GM12872 (cell line): Measurements from ENCODE around the gene CEP112.

Source experiments
- TF ChIP-seq, protein P1 (sequence below): IDR thresholded peaks from 3 replicates; pipeline ENCODE4 v1.5.1; 2011; ENCODE audit warnings: low read depth, mild to moderate bottlenecking, low read length, moderate library complexity; ENCODE audit not compliant: insufficient read depth

Gene CEP112

DNA sequence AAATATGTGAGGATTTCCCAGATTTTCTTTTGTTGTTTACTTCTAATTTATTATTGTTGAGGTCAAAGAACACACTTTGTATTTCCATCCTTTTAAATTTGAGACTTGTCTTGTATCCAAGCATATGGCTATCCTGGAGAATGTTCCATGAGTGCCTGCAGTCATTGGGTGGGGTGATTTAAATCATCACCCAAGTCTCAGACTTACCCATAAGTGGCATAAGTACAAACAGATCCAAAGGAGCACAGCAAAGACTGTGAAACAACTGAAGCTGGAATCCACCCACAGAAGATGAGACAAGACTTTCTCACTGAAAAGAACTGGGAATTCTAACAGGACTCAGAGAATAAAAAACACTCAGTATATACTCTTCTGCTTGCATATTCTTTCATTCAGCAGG lies 239.9 kb downstream of the CEP112 start:
- TF ChIP-seq, protein P1, sequence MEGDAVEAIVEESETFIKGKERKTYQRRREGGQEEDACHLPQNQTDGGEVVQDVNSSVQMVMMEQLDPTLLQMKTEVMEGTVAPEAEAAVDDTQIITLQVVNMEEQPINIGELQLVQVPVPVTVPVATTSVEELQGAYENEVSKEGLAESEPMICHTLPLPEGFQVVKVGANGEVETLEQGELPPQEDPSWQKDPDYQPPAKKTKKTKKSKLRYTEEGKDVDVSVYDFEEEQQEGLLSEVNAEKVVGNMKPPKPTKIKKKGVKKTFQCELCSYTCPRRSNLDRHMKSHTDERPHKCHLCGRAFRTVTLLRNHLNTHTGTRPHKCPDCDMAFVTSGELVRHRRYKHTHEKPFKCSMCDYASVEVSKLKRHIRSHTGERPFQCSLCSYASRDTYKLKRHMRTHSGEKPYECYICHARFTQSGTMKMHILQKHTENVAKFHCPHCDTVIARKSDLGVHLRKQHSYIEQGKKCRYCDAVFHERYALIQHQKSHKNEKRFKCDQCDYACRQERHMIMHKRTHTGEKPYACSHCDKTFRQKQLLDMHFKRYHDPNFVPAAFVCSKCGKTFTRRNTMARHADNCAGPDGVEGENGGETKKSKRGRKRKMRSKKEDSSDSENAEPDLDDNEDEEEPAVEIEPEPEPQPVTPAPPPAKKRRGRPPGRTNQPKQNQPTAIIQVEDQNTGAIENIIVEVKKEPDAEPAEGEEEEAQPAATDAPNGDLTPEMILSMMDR, result no peak

GRCh38 chr17:65947831-65948230 lies 244.1 kb downstream of the CEP112 start:
- TF ChIP-seq, protein P1, result no peak

DNA sequence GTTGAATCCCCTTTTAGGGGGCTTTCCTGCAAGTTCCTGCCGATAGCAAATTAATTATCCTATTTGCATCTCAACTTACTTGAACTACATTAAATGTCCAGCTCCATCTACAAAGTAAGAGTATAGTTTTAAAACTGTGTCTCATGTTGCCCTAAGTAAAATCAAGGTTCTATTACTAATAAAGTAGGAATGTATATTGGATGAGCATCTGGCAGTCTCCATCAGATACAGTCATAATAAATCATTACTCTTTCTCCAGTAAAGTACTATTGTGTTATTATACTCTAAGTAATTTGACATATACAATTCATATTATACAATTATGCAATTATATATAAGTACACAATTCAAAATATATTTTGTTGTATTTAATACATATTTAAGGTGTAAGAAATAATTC lies 249.3 kb downstream of the CEP112 start:
- TF ChIP-seq, protein P1, result no peak

DNA sequence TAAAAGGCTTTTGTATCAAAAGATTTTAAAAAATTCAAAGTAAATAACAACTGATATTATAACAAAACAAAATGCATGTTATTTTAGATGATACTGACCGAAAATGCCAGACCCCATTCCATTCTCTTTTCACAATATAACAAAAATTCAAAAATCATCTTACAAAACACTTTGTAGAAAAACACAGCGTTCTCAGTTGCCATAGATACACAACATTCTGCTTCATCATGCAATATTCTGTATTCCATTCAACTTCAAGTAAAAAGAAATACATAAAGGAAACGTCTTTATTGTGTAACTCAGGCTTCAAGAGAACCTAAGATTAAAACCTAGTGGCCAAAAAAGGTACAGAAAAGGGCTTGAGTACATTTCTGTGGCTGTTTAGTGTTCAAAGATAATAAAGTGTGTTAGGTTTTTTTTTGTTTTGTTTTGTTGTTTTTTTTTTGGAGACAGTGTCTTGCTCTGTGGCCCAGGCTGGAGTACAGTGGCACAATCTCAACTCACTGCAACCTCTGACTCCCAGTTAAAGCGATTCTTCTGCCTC lies 250.5 kb downstream of the CEP112 start:
- TF ChIP-seq, protein P1, result 0 out of 3 replicates have a peak, but pooled peaks have one; percentile 8

DNA sequence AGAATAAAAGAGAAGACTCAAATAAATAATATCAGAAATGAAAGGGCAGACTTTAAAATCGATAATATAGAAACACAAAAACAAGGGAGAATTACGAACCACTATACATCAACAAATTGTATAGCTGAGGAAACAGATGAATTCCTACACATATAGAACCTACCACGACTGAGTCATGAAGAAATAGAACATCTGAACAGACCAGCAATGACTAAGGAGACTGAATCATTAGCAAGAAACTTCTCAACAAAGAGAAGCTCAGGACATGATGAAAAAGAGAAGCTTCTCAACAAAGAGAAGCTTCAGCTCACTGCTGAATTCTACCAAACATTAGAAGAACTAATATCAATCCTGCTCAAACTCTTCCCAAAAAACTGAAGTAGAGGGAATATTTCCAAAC lies 255.9 kb downstream of the CEP112 start:
- TF ChIP-seq, protein P1, result no peak

GRCh38 chr17:65933290-65933689 lies 258.6 kb downstream of the CEP112 start:
- TF ChIP-seq, protein P1, result no peak

DNA sequence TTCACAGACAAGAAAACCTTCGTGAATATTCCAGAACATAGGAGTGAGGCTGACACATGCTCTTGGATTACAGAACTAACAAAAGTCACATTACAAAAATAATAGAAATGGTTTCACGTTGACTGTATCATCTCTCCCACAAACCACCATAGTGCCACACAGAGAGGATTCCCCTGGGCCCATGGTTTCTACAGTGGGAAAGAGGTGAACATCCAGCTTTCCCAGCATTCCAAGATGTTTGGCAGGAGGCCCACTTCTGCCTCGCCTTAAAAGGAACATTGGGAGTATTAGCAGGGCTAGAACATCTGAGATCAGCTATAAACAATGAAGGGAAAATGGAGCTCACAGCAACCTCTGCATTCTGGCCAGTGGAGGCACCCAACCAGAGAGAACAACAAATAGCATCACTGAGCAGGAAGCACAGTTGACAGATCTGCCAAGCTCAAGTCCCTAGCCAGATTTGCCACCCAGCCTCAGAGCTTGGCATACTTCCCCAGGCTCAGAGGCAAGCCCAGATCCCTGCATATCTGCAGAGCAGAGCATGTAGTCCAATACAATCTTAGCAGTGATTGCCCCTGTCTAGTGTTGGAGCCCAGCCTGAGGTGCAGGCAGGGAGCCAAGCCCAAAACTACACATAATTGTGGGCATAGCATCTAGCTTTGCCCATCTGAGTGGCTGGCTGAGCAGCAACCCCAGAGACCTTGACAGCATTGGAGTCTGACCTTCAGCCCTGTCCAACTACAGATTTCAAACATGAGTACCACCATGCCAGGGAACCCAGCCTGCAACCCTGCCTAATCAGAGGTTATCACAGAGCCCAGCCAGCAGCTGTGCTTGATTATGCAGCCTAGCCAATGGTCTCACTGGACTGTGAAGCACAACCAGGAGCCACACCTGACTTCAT lies 260.4 kb downstream of the CEP112 start:
- TF ChIP-seq, protein P1, result no peak
